Activated T-cell treated with anti-CD3 and anti-CD28 coated beads, Interleukin-2, amount 50 U/mL, for 24 hours (primary cell): ENCODE data around the gene HS3ST4.

Source experiments
- DNase-seq: peaks from one replicate; pipeline ENCODE4 v3.0.0-alpha.2; 2020
- H3K27ac Mint-ChIP-seq: 2 replicates; pipeline ENCODE4 v1.8.0; 2020; ENCODE audit warnings: mild to moderate bottlenecking, mixed read lengths
- H3K27me3 Mint-ChIP-seq: 2 replicates; pipeline ENCODE4 v1.8.0; 2020; ENCODE audit warnings: mixed read lengths
- H3K36me3 Mint-ChIP-seq: 2 replicates; pipeline ENCODE4 v1.8.0; 2020; ENCODE audit warnings: low read depth, mixed read lengths
- H3K4me1 Mint-ChIP-seq: 2 replicates; pipeline ENCODE4 v1.8.0; 2020; ENCODE audit warnings: low read depth, mixed read lengths
- H3K4me3 Mint-ChIP-seq: 2 replicates; pipeline ENCODE4 v1.8.0; 2020; ENCODE audit warnings: mild to moderate bottlenecking, moderate library complexity, mixed read lengths
- H3K9me3 Mint-ChIP-seq: 2 replicates; pipeline ENCODE4 v1.8.0; 2020; ENCODE audit warnings: mixed read lengths

The HS3ST4 gene

GRCh38 chr16:25922438-25922837, 230.7 kb downstream of the HS3ST4 start:
- Mint-ChIP-seq H3K4me1 (no peaks in the 10 kb centered on the region), H3K36me3 (no peaks in the 10 kb centered on the region), H3K9me3 (no peaks in the 10 kb centered on the region), H3K4me3 (no peak overlapping the region), H3K27me3 (peaks cover 14% of the 10 kb centered on the region), H3K27ac (no peak overlapping the region)
- DNase-seq = no peak

DNA sequence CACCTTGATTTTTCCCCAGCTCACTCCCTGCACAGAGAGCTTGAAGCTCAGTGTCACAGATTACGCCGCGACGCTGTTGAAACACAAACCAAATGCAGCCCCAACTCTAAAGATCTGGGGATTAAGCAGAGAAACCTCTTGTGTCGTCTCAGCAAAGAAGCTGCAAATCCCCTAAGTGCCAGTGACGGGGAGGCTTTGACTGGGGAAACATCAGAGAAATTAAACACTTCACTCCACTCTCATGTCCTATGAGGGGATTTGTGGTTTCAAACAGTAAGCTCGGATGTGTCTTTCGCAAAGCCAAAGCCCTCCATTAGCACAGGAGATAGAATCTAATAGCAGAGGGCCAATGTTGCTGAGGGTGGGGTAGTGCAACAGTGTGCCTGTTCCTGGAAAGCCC, 233.7 kb downstream of the HS3ST4 start:
- Mint-ChIP-seq H3K4me3 (no peak overlapping the region), H3K4me1 (no peaks in the 10 kb centered on the region), H3K27me3 (peaks cover 14% of the 10 kb centered on the region), H3K27ac (no peak overlapping the region), H3K9me3 (peaks cover 2% of the 10 kb centered on the region), H3K36me3 (no peaks in the 10 kb centered on the region)
- no peak for DNase-seq

GRCh38 chr16:25931473-25932035, 239.8 kb downstream of the HS3ST4 start:
- no peak for DNase-seq
- H3K9me3 Mint-ChIP-seq = peaks cover 2% of the 10 kb centered on the region
- H3K27me3 Mint-ChIP-seq = peaks cover 6% of the 10 kb centered on the region
- H3K4me1 Mint-ChIP-seq = no peaks in the 10 kb centered on the region
- no peaks in the 10 kb centered on the region for H3K36me3 Mint-ChIP-seq
- no peak overlapping the region for H3K4me3 Mint-ChIP-seq
- H3K27ac Mint-ChIP-seq = no peak overlapping the region

DNA sequence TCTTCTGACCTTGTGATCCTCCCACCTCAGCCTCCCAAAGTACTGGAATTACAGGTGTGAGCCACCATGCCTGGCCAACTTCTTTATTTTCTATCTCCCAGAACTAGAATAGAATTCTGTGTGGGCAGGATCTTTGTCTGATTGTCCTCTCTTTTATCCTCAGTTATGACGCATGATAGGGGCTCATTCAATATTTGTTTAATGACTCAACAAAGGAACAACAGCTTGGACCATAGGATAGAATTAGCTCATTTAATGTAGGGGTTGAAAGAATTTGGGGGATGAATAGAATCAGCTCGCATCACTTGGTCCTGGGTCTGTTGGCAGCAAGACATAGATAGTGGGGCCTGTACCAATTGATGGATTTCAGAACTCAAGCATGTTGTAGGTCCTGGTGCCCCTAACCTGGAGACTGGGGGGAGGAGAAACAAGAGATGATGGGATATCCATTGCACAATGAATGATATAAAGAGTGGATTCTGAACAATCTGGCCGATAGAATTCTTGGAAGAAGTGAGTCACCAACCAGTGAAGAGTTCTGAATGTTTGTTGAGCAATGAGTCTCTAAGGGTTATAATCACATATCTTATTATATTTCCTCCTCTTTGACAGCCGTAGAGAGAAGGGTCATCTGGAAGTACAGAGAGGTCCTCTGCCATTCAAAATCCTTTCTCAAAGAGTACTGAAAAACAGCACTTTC, 250.2 kb downstream of the HS3ST4 start:
- H3K4me1 Mint-ChIP-seq = no peaks in the 10 kb centered on the region
- H3K4me3 Mint-ChIP-seq = no peak overlapping the region
- DNase-seq = no peak
- H3K9me3 Mint-ChIP-seq = peaks cover 2% of the 10 kb centered on the region
- peaks cover 5% of the 10 kb centered on the region for H3K27me3 Mint-ChIP-seq
- H3K36me3 Mint-ChIP-seq = no peaks in the 10 kb centered on the region
- H3K27ac Mint-ChIP-seq = no peak overlapping the region

DNA sequence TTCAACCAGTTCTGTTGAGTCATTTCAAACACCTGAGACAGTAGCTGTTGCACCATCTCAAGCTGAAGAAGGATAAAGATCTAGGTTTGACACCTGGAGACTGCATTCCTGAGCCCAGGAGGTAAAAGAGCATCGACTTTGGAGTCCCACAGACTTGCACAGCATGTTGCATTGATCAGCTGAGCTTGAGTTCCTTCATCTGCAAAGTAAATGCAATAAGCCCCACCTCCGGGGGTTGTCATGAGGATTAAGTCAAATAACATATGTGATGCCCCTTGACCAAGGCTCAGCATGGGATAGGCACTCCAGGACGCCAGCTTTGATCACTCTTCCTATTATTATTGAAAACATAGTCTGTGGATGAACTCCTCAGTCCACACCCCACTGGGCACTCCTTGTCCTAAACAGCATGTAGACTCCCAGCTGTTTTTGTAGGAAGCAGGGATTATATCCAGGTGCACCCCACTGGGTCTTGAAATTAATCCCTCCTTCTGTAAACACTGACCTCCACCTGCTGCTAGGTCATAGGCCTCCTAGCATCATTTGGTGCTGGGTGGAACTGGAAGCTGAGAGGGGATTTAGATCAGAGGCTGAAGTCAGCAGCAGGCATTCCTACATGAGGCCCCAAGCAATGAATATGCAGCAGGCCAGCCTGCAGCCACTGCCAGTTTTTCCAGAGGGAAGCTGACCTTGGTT, 259.0 kb downstream of the HS3ST4 start:
- Mint-ChIP-seq H3K9me3 (peaks cover under 1% of the 10 kb centered on the region), H3K4me1 (no peaks in the 10 kb centered on the region), H3K4me3 (no peak overlapping the region), H3K27ac (no peak overlapping the region), H3K36me3 (no peaks in the 10 kb centered on the region), H3K27me3 (peaks cover 7% of the 10 kb centered on the region)
- no peak for DNase-seq

DNA sequence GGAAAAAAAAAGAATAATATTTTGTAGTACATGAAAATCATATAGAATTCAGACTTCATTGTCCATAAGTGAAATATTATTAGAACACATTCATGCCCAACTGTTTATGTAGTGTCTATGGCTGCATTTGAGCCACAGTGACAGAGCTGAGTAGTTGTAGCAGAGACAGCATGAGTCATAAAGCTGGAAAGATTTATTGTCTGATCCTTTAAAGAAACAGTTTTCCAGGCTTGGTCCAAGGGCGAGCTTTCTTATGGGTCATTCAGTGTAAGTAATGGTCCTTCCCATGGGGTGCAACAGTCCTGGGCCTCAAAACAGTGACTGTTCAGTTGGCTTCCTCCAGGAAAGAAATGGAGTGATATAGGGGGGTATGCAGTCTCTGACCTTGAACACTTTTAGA, 260.2 kb downstream of the HS3ST4 start:
- no peak overlapping the region for H3K27ac Mint-ChIP-seq
- H3K36me3 Mint-ChIP-seq = no peaks in the 10 kb centered on the region
- no peaks in the 10 kb centered on the region for H3K9me3 Mint-ChIP-seq

DNA sequence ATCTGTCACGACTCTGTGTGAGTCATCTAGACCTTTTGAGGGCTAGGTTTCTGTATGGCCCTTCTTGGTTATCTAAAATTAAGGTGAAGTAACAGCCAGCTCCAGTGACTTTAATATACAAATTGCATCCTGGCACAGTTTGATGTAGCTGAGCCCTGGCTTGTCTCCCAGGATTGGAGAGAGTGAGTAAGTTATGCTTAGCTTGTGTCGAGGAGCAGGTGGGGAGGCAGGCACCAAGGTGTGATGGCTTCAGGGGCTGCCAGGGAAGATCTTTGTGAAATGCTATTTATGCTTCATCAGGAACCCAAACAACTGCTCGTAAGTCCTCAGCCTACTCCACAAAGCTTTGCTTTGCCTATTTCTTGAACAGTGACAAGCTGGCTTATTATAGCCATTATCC, 261.2 kb downstream of the HS3ST4 start:
- H3K9me3 Mint-ChIP-seq = no peaks in the 10 kb centered on the region
- H3K4me3 Mint-ChIP-seq = no peak overlapping the region
- no peak overlapping the region for H3K27ac Mint-ChIP-seq
- no peaks in the 10 kb centered on the region for H3K4me1 Mint-ChIP-seq
- no peak for DNase-seq
- H3K27me3 Mint-ChIP-seq = peaks cover 10% of the 10 kb centered on the region
- H3K36me3 Mint-ChIP-seq = no peaks in the 10 kb centered on the region

More for the DNA sequence above, 260.2 kb downstream of the HS3ST4 start:
- DNase-seq = no peak
- peaks cover 10% of the 10 kb centered on the region for H3K27me3 Mint-ChIP-seq
- H3K4me1 Mint-ChIP-seq = no peaks in the 10 kb centered on the region
- no peak overlapping the region for H3K4me3 Mint-ChIP-seq

- no peak for DNase-seq
- no peak overlapping the region for H3K4me3 Mint-ChIP-seq
- no peaks in the 10 kb centered on the region for H3K9me3 Mint-ChIP-seq
- no peaks in the 10 kb centered on the region for H3K36me3 Mint-ChIP-seq
- no peak overlapping the region for H3K27ac Mint-ChIP-seq
- no peaks in the 10 kb centered on the region for H3K4me1 Mint-ChIP-seq
- H3K27me3 Mint-ChIP-seq = peaks cover 8% of the 10 kb centered on the region
Observed at GRCh38 chr16:25957707-25958106, 265.9 kb downstream of the HS3ST4 start.

DNA sequence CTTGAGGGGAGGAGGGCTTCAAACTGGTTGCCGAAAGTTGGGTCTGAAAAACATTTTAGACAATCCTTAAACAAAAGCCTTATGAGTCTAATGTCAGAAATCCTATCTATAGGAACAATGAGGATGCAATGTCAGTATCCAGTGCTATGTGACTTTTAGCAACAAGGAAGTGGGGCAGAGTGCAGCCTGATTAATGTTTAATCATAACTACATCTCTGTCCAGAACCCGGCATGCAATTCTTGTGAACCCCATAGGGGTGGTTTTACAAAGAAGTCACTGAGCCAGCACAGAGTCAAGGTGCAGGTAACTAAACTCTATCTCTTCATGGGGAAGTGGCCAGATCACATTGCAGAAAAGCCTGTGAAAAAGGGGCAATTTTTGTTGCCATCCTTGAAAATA, 267.5 kb downstream of the HS3ST4 start:
- Mint-ChIP-seq H3K27ac (no peak overlapping the region), H3K4me3 (no peak overlapping the region), H3K4me1 (no peaks in the 10 kb centered on the region), H3K36me3 (no peaks in the 10 kb centered on the region), H3K9me3 (no peaks in the 10 kb centered on the region), H3K27me3 (peaks cover 4% of the 10 kb centered on the region)
- DNase-seq = no peak

GRCh38 chr16:25966172-25967097, 274.7 kb downstream of the HS3ST4 start:
- H3K9me3 Mint-ChIP-seq = no peaks in the 10 kb centered on the region
- peaks cover 17% of the 10 kb centered on the region for H3K4me1 Mint-ChIP-seq
- peak; percentile 28 for DNase-seq
- peaks cover 2% of the 10 kb centered on the region for H3K27me3 Mint-ChIP-seq
- no peaks in the 10 kb centered on the region for H3K36me3 Mint-ChIP-seq
- peak overlapping the region; percentile 45 for H3K27ac Mint-ChIP-seq
- no peak overlapping the region for H3K4me3 Mint-ChIP-seq

DNA sequence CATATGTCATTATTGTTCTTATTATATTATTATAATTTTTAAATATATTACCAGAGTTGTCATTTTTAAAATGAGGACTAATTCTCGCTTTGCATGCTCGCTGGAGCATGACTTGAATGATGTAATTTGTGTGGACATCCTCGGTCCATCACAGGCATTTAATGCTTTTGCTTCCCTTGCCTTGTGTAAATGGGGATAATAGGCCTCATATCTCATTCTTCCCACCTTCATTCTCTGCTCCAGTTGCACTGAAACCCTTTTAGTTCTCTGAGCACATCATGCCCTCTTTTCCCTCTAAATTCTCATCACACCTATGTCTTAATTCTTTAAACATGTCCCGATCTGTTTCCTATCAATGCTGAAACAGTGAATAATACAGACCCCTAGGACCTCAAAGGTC, 285.4 kb downstream of the HS3ST4 start:
- H3K4me3 Mint-ChIP-seq = no peak overlapping the region
- no peak for DNase-seq
- peaks cover 2% of the 10 kb centered on the region for H3K27me3 Mint-ChIP-seq
- H3K36me3 Mint-ChIP-seq = no peaks in the 10 kb centered on the region
- no peaks in the 10 kb centered on the region for H3K4me1 Mint-ChIP-seq
- H3K27ac Mint-ChIP-seq = no peak overlapping the region
- no peaks in the 10 kb centered on the region for H3K9me3 Mint-ChIP-seq

GRCh38 chr16:25978218-25978617, 286.5 kb downstream of the HS3ST4 start:
- DNase-seq = no peak
- Mint-ChIP-seq H3K27me3 (peaks cover 2% of the 10 kb centered on the region), H3K4me3 (no peak overlapping the region), H3K36me3 (no peaks in the 10 kb centered on the region), H3K4me1 (no peaks in the 10 kb centered on the region), H3K9me3 (no peaks in the 10 kb centered on the region), H3K27ac (no peak overlapping the region)

GRCh38 chr16:25988084-25988483, 296.3 kb downstream of the HS3ST4 start:
- H3K4me1 Mint-ChIP-seq = no peaks in the 10 kb centered on the region
- DNase-seq = no peak
- H3K27me3 Mint-ChIP-seq = peaks cover 7% of the 10 kb centered on the region
- no peak overlapping the region for H3K4me3 Mint-ChIP-seq
- no peaks in the 10 kb centered on the region for H3K9me3 Mint-ChIP-seq
- H3K27ac Mint-ChIP-seq = no peak overlapping the region
- no peaks in the 10 kb centered on the region for H3K36me3 Mint-ChIP-seq

DNA sequence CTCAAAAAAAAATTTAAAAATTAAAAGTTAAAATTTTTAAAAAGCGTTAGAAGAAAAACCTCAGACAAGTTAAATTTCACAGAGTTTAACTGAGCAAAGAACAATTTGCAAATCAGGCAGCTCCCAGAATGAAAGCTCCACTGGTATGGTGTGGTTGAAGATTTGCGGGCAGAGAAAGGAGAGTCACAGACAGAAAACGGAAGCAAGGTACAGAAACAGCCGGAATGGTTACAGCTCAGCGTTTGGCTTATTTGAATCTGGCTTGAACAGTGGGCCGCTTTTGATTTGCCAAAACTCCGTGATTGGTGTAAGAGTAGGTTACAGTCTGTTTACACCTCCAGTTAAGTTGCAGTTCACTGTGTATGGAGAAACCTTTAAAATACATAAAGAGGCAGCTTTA, 297.1 kb downstream of the HS3ST4 start:
- DNase-seq = no peak
- Mint-ChIP-seq H3K27ac (no peak overlapping the region), H3K9me3 (no peaks in the 10 kb centered on the region), H3K36me3 (no peaks in the 10 kb centered on the region), H3K27me3 (peaks cover 7% of the 10 kb centered on the region), H3K4me3 (no peak overlapping the region), H3K4me1 (no peaks in the 10 kb centered on the region)
